ENCODE measurements around the gene KIFBP.
A peak's percentile ranks its signal among the peaks of the same experiment; 100 is the strongest.
"Not testable (repeated sequence)": the region's sequence is repeated elsewhere in the genome, so short reads cannot be mapped to it uniquely, and the experiment has no call there.

The KIFBP gene

DNA sequence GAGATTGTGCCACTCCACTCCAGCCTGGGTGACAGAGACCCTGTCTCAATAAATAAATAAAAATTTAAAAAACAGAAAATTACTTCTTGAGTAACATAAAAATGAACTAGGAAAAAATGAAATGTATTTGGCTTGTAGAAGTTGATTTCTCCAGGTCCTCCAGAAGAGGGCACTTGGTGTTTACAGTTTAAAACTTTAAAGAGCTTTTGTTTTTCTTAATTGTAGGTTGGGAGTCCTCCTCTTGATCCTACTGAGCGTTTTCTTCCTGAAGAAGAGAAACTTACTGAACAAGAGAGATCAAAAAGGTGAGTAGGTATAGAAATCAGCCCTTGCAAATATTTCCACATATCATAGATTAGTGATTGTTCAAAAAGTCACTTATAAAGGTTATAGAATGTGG lies 16.2 kb downstream of the KIFBP start:
- peak; percentile 33 for FAIRE-seq

DNA sequence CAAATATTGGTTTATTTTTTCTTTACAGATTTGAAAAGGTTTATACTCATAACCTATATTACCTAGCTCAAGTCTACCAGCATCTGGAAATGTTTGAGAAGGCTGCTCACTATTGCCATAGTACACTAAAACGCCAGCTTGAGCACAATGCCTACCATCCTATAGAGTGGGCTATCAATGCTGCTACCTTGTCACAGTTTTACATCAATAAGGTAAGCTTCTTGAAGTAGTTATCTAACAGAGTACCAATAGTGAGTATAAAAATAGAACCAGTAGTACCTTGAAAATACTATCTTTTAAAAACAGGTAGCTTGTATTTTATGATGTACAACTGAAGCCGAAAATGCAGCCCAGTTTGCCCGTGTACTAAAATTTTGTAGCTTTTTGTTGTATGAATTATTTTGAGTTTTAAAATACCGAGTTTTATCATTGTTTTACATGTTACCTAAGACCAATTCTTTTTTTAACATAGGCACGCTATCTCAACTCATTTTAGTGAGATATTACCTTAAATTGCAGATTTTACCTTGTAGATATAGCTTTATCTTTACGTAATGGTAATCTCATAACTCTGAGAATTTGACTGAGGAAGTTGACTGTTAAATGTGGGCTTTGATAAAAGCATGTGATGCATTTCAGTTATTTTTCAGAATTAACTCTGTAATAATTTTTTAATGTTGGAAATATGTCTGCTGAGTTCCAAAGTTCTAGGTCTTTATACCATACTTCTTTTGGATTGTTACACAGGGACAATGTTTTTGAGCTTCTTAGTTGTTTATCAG lies 17.3 kb downstream of the KIFBP start:
- FAIRE-seq: no peak

DNA sequence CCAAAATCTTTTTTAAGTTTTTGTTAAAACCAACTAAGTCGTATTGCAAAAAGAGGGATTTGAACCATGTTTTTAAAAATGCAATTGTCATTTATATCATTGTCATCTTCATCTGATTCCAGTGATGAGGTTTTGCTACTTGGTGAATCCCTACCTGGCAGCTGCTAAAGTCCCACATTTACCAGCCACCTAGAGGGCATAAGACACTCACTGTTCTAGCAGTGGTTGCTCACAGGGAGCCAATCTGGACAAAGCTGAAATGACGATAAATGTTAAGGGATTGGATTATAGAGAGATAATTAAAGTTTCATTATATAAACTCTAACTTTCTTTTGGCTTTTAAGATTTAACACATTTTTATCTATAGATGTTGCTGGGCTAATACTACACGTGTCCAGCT lies 18.7 kb downstream of the KIFBP start:
- FAIRE-seq: no peak

DNA sequence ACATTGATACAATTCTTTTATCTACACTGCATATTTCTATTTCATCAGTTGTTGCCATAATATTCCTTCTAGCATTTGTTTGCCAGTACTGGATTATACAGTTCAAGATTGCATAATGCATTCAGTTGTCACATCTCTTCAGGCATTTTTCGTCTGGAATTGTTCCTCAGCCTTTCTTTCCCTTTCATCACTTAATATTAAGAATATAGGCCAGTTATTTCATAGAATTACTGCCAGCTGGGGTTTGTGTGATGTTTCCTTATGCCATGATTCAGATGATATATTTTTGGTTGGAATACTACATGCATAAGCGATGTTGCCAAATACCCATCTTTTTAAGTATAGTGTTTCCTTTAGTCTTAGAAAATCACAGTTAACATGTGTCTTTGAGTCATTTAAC lies 20.8 kb downstream of the KIFBP start:
- FAIRE-seq: no peak

DNA sequence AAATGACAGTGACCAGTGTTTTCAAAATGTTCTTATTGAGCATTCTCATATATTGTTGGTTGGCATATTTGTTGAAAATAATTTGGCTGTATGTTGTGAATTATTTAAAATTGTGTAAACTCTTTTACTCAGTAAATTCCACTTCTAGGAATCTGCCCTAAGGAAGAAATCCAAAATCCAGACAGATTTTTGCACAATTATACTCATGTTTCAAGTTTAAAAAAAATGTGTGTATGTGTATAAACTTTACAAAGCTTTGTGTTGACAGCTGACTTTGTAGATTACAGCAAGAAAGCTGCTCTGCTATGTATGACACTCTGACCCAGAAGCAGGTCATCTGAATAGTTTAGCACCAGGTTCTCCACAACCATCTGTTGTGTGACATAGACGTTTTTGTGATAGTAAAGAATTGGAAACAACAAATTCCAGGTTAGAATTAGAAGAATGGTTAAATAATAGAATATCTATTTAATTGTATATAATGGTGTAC lies 21.6 kb downstream of the KIFBP start:
- no peak for FAIRE-seq

DNA sequence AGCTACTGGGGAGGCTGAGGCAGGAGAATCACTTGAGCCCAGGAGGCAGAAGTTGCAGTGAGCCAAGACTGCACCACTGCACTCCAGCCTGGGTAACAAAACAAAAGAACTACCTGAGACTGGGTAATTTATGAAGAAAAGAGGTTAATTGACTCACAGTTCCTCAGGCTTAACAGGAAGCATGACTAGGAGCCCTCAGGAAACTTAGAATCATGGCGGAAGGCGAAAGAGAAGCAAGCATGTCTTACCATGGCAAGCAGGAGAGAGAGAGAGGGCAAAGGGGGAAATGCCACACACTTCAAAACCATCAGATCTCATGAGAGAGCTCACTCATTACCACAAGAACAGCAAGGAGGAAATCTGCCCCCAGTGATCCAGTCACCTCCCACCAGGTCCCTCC lies 24.2 kb downstream of the KIFBP start:
- FAIRE-seq: not testable (repeated sequence)

DNA sequence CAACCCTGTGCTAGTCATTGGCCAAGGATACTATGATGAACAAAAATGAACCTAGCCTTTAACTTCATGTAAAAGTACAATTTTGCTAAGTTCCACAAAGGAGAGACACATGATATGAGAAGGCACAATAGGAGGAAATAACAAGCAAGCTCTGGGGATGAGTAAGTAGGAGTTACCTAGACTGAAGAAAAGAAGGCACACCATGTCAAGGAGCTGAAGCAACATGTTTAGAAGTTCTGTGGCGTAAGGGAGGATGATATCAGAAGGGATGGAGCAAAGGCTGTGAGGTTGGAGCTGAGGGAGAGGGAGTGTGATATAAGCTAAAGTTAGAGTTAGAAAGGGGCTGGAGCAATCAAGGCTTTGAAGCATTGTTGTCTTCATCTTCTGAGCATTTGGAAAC lies 25.6 kb downstream of the KIFBP start:
- FAIRE-seq: no peak

DNA sequence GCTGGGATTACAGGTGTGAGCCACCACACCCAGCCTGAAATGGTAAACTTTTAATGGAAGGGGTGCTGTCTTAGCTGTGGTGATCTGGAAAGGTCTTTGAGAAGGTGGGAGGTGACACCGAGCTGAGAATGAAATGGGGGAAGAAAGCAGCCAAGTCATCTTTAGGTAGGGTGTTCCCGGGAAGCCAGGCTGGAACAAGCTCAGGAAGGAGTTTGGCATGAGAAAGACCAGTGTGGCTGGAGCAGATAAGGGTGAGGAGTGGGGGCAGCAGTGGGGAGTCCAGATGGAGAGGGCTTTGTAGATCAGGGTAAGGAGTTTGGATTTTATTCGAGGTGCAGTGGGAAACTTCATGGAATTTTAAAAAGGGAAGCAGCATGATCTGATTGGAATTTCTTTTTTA lies 30.0 kb downstream of the KIFBP start:
- no peak for FAIRE-seq

DNA sequence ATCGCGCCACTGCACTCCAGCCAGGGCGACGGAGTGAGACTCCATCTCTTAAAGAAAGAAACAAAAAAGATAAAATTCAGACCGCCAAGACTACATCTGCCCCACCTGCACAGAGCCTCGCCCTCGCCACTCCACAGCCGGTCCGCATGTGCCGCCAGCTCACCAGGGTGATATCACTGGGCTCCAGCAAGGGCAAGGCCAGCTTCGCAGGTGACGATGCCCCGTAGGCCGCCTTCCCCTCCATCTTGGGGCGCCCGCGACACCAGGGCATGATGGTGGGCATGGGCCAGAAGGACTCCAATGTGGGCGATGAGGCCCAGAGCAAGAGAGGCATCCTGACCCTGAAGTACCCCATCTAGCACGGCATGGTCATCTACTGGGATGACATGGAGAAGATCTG lies 34.0 kb downstream of the KIFBP start:
- FAIRE-seq: no peak

DNA sequence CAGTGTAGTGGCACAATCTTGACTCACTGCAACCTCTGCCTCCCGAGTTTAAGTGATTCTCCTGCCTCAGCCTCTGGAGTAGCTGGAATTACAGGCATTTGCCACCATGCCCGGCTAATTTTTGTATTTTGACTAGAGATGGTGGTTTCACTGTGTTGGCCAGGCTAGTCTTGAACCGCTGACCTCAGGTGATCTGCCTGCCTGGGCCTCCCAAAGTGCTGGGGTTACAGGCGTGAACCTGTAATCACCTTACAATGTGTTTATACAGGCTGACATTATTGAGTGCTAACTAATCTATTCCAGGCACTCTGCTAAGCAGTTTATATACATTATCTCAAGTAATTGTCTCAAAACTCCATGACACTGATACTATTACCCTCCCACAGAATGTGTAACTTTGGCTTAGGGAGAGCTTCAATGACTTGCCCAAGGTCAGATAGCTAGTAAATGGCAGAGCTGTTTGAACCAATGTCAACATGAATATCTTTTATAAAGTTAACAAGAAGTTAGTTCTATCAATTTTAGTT lies 36.8 kb downstream of the KIFBP start:
- no peak for FAIRE-seq

DNA sequence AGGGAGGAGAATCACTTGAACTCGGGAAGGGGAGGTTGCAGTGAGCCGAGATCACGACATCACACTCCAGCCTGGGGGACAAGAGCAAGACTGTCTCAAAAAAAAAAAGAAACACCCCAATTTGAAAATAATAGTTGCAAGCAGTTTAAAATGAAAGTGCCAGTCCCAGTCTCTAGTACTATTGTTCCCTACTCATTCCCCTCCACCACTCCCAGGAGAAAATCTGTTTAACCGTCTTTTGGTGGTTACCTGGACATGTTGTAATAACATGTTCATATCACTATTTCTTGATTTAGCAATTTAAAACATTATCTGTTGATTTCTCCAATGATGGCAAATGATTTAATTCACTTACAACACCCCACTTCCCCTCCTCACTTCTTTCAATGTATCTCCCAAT lies 44.7 kb downstream of the KIFBP start:
- FAIRE-seq: no peak

DNA sequence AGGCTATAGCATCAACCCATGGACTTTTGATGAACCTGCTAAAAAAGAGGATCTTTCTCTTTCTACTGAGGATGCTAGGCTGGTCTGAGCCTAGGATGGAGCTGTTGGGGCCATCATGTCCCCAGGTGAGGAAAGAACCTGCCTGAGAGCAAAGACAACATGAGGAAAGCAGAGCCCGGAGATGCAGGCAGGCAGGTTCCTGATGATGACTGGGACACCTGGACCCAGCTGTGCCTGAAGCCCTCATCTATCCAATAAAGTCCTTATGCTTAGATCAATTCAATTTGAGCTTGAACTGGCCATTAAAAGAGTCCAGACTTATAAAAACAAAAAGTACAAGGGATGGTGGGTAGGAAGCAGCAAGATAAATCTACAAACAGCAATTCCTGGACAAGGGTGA lies 48.9 kb downstream of the KIFBP start:
- no peak for FAIRE-seq

DNA sequence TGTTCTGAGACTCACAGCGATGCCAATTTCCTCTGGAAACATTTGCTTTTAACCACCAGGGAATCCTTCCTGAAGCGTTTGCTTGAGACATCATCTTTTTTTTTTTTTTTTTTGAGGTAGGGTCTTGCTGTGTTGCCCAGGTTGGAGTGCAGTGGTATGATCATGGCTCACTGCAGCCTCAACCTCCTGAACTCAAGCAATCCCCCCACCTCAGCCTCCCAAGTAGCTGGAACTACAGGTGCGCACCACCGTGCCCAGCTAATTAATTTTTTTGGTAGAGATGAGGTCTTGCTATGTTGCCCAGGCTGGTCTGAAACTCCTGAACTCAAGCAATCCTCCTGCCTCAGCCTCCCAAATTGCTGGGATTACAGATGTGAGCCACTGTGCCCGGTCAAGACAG lies 52.3 kb downstream of the KIFBP start:
- FAIRE-seq: not testable (repeated sequence)

DNA sequence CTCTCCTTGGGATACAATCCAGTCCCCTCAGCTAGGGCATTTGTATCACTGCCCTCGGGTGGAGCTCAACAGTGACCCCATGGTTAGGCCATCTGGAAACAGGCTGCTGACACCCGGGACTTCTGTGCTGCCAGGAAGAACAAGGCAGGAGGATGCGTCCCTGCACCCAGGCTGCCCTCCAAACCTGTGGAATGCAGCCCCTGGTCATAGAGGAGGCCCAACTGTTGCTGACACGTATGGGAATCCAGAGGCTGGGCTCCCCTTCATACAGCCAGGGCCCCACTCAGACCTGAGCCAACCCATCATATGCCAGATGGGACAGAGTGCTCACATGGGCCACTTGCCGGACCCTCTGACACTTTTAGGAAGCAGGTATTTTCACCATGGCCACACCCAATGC lies 53.8 kb downstream of the KIFBP start:
- no peak for FAIRE-seq

DNA sequence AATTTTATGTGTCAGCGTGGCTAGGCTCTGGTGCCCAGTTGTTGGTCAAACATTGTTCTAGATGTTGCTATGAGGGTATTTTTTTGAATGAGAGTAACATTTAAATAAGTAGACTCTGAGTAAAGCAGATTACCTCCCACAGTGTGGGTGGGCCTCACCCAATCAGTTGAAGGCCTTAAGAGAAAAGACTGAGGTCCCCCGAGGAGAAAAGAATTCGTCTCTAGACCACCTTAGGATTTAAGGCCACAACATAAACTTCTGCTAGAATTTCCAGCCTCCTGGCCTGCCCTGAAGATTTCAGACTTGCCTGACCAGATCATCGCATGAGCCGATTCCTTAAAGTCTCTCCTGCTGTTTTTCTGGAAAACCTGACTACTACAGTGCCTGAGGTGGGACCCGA lies 54.2 kb downstream of the KIFBP start:
- no peak for FAIRE-seq

DNA sequence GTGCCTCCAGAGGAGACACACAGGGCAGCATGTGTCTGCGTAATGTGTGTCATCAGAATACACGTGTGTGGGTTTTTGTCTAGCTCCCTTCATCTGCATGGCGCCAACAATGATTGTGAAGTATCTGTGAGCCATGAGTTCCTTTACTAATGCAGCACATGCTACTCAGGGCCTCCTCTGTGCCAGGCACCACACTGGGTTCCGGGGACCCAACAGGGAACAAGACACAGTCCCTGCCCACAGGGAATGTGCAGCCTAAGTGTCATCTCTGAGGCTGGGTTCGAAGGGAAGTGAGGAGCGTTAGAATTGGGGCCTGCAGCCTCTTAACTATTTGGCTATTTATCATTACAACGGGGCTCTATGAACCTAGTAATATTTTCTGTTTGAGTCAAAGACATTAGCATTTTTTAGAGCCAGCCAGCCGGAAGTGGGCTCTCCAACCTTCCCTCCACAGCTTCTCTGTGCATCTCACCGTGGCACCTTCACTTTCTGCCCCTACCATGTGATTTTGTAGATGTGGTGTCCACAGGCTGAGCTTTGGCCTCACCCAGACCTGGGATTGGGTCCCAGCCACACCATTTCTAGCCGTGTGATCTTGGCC lies 55.4 kb downstream of the KIFBP start:
- FAIRE-seq: no peak

DNA sequence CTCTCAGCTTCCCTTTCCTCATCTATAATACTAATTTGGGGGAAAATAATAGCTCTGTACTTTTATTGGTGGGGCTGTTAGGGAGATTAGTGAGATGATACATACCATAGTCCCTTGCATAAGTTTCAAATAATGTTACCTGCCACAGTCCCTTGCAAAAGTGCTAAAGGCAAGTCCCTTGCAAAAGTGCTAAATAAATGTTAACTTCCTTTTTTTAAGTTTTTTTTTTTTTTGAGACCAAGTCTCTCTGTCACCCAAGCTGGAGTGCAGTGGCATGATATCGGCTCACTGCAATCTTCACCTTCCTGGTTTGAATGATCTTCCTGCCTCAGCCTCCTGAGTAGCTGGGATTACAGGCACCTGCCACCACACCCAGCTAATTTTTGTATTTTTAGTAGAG lies 55.9 kb downstream of the KIFBP start:
- no peak for FAIRE-seq

DNA sequence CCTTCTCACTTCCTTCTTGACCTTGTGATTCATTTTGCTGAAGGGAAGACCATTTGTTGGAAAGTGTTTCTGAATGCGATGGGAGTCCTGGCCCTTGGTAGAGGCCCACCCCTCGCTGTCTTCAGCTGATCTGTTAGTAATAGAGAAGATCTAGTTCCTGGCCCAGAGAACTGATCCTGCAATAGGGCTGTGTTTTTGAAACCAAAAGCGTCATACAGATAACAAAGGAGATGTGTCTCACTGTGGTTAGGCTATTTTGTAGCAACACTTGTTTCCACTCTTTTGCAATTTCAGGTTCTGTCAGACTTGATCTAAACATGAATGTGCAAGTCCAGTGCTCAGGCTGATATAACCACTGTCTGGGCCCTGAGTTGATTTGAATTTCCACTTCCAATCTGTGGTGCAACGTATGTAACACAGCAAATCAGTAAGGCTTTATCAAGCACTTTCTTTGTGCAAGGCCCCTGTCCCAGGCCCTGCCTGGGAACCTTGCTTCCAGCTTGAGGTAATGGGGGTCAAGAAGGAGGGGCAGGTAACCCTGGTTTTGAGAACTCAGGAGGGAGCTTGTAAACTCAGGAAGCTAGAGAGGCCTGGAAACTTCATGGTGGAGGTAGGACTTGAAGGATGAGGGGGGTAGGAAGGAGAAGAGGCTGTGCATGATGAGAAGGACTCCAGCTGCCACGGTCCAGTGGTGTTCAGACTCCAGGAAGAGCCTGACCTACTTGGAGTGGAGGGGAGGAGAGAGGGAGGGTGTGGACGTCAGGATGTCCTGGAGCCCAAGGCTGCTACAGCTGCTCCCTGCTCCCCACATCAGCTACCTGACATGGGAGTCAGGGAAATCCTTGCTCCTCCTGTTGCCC lies 57.1 kb downstream of the KIFBP start:
- FAIRE-seq: no peak

DNA sequence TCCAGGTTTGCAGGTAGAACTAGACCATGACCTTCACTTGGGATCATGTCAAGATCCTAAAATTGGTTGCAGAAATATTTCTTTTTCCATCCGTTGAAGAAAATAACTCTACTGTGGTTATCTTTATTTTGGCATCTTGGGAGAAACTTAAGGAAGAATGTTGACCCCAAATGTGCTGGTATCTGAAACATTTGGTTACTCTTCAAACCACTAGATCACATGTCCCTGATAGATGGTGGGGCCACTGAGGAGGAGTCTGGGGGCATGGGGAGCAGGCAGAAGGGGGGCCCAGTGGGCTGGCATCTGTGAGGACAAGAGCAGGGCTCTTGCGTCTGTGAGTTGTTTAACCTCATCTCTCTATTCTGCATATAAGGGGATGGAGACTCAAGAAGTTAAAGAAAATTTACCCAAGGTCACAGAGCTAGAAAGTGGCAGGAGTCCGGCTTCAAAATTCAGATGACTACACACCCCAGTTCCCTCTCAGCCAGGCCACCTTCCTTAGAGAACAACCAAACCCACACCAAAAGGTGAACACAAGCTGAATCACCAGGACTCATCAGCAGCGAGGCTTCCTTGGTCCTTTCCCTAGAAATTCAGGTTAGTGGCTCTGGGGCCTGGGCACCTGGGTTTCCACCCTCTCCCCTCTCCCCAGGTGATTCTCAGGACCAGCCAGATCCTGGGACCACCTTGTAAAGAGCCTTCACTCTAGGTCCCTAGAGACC lies 58.7 kb downstream of the KIFBP start:
- FAIRE-seq: no peak

DNA sequence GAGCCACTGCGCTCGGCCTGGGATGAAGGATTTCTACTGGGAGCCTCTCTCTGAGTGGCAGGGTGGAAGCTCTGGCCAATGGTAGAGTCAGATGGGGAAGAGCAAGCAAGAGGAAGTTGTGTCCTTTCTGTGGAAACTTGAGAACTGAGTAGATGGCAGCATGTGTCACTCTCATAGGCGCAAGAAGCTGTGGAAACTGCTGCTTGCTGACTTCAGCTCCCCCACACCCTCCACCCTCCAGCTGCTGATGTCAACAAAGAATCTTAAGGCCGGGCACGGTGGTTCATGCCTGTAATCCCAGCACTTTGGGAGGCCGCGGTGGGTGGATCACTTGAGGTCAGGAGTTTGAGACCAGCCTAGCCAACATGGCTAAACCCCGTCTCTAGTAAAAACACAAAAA lies 59.5 kb downstream of the KIFBP start:
- no peak for FAIRE-seq

DNA sequence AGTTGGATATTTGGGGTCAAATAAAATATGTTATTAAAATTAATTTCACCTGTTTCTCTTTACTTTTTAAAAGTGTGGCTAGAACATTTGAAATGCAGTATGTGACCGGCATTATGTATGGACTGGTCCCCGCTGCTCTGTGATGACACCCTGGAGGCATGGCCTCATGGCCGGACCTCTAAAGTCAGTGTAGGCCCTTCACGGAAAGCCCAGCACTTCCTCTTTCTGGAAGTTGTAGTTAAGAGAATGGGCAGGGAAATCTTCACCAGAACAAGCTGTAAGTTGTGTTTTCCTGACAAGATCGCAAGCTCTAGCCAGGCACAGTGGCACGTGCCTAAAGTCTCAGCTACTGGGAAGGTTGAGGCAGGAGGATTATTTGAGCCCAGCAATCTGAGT lies 61.0 kb downstream of the KIFBP start:
- FAIRE-seq: no peak

DNA sequence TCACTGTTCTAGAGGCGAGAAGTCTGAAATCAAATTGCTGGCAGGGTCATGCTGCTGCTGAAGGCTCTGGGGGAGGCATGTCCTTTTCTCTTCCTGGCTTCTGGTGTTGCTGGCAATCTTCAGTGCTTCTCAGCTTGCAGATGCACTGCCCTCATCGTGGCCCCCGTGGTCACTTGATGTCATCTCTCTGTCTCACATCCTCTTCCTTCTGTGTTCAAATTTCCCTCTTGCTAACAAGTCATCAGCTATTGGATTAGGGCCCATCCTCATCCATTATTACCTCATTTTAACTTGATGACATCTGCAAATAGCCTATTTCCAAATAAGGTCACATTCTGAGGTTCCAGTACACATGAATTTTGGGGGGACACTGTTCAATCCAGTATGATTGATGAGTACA lies 62.7 kb downstream of the KIFBP start:
- FAIRE-seq: no peak
